ENCODE data around the gene H2BK1. TPM values are rescaled to one million over a fixed set of nuclear protein-coding genes. Genes with fewer than 3 reads are reported as not detected.

The H2BK1 gene
- total RNA-seq, 1 donor from 2014 or later = not detected

DNA sequence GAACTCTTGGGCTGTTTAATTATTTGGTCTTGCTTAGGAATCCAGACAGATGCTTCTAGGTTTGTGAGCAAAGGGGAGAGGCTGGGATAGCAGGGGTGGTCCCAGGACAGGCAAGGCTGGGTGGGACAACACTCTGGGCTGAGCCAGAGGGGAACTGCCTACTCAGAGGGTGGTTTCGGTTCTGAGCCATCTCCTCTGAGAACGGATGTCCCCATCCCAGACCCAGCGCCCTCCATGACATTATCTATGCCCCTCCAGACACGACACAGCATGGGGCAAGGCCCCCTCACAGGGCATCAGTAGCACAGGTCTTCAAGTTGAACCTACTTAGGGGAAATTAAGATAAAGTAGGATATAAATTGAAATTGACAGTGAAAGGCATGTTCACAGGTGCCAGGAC, 30.3 kb downstream of the H2BK1 start:
- no peak for DNase-seq (ENCODE audit: low spot score)

- DNase-seq (ENCODE audit: low spot score) = no peak
These were observed 30.9 kb downstream of the H2BK1 start for GRCh38 chr7:151179287-151179860.

DNA sequence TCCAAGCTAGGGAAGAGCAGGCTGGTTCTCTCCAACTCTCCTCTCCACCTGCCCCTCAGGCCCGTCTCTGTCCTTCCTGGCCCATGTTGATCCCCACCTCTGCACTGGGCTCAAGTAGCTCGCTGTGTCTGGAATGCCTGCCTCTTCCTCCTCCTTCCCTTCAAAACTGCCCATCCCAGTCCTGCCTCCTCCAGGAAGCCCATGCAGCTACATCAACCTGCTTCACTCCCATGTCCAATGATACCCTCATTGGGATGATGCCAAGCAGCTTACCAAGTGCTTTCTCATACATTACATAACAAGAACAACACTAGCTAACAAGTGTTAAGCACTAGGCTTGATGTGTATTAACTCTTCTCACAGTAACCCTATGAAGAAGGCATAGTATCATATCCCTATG, 31.5 kb downstream of the H2BK1 start:
- DNase-seq (ENCODE audit: low spot score) = no peak

DNA sequence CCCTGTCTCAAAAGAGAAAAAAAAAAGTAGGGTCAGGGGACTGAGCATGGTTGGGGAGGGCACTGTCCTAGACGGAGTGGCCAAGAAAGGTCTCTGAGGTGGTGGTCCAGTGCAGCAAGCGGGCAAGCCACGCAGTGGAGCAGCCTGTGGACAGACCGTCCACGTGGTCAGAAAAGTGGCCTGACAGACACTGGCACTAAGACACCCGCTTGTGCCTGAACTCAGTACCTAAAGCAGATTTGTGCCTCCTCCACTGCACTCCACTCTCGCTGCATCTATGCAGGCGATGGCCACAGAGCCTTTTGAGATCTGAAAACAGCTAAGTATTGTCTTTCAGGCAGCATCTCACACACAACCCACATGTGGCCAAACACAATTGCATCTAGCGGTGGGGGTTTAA, 32.1 kb downstream of the H2BK1 start:
- DNase-seq (ENCODE audit: low spot score) = no peak

DNA sequence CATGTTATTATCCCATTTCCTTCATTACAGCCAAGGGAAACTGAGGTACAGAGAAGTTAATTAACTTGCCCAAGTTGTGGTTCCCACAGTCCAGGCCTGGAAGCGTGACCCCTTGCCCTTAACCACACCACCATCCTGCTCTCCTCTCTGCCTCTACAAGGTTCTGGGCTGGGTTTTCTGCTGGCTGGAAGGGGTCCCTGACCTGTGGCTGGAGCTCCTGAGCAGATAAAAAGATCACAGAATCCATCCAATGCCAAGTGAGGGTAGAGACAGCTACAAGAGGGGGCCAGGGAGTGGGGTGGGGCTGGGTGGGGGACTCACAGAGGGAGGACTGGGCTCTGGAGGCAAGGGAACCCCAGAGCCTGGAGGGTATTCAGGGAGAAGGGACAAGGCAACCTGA, 33.0 kb downstream of the H2BK1 start:
- no peak for DNase-seq (ENCODE audit: low spot score)

- DNase-seq (ENCODE audit: low spot score) = no peak
These were observed 33.9 kb downstream of the H2BK1 start for GRCh38 chr7:151176401-151176800.

DNA sequence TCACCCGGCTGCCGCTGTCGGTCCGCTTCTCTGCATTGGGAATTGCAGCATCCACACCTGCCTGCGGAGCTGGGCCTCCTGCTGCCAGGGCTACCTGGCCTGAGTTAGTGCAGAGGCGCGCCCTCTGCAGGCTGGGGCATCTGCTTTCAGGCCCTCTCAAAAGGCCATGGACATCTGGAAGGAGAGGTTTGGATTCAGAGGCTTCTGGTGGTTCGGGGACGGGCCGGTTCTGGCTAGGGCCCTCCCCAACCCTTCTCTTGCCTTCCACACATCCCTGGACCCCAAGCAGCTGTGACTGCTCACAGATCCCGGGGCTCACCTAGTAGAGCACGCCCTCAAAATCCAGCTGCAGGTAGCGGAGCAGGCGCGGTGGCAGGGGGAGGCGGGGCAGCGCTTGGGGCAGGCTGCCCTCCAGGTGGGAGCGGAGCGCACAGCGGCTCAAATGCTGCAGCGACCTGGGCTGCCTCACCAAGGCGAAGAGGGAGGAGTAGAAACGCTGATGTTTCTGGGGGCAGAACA, 34.4 kb downstream of the H2BK1 start:
- no peak for DNase-seq (ENCODE audit: low spot score)

DNA sequence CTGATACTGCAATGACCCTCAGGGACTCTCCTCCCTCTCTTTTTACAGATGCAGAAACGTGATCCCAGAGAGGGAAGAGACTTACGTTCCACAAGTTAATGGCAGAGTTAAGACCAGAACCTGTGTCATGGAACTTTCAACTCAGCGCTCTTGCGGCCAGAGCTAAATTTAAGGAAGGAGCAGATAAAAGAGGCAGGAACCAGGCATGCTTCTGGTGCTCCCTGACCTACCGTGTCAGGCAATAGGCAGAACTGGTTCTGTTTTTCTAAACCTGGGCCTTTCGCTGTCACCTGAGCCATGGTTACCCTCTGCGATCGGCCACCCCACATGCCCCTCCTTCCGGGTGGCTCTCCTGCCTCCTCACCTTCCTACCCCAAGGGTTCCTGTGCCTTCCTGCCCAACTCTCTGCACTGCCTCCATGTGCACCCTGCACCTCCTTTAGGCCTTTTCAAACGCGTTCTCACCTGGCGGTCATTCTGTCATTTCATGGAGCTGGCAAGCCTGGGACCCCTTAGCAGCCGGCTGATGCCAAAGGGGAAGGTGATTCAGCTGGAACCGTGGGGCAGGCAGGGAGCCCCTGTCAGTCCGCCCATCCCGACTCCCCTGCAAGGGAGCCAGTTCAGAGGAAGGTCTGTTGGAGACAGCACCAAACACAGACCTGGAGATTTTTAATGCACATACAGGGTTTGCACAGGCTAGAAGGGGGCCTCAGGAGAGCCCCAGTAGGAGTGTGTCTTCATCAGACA, 35.1 kb downstream of the H2BK1 start:
- DNase-seq (ENCODE audit: low spot score) = no peak

DNA sequence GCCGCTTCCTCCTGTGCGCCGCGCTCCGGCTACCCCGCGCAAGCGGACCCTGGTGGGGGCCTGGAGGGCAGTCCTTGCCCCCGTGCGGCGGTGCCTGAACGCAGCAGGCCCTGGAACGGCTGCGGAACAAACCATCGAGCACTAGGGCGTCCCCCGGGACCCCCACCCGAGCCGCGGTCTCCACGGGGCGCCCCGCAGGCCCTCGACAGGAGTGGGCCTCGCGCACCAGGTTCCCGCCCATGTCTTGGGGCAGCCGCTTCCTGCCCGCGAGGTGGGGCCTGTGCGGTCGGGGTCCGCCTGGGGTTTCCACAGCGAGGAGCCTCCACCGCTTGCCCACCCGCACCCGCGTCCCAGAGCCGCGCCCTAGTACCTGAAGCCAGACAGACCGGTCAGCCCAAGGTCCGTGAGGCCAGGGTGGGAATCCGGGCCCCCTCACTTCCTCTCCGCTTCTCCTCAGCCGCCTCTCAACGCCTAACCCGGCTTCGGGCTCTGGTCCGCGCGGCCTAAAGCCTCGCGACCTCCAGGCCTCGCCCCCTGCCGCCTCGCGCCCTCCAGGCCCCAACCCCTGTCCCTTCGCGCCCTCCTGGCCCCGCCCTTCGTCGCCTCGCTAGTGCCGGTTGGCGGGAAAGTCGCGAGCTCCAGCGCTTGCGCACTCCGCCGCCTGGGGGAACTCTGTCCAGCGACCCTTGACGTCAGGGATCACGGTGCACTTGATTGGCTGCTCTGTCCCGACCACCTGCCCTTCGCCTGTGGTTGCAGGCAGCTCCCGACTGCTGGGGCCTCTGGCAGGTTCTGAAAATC, 35.8 kb downstream of the H2BK1 start:
- DNase-seq (ENCODE audit: low spot score) = peak; percentile 15

- no peak for DNase-seq (ENCODE audit: low spot score)
These were observed 36.7 kb downstream of the H2BK1 start for GRCh38 chr7:151173386-151174245.

- DNase-seq (ENCODE audit: low spot score) = peak; percentile 69
These were observed 37.8 kb downstream of the H2BK1 start for GRCh38 chr7:151172273-151173141.

GRCh38 chr7:151168787-151169162, 41.5 kb downstream of the H2BK1 start:
- DNase-seq (ENCODE audit: low spot score) = no peak

DNA sequence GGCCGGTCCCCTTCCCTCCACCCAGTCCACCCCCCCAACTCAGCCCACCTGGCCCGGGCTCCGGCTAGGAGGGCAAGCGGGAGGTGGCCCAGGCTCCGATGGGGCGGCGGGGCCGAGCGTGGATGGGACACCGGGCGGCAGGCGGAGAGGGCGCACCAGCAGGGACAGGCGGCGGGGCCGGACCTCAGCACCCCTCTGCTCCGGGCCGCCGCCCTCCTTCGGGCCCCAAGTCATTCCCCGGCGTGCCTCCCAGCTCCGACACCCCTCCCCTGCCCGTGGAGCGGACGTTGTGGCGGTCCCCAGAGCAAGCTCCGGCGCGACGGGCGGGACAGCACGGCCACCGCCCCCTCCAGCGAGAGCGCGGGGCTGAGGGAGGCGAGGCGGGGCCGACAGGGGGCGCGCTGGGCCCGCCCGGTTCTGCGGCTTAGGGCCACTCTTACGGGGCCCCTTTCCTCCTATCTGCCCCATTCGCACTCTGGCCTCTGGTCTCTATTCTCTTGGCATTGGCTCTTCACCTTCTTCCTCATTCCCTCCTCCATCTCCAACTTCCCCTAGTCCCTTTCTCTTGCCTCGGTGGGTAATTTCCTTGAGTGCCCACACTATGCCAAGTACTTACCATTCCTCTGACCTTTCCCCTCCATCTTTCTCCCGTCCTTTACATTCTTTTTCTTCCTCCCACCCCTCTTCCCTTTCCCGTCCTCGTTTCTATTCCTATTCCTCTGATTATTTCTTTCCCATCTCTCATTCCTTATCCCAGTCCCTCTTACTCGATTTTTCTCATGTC, 42.1 kb downstream of the H2BK1 start:
- DNase-seq (ENCODE audit: low spot score) = no peak

DNA sequence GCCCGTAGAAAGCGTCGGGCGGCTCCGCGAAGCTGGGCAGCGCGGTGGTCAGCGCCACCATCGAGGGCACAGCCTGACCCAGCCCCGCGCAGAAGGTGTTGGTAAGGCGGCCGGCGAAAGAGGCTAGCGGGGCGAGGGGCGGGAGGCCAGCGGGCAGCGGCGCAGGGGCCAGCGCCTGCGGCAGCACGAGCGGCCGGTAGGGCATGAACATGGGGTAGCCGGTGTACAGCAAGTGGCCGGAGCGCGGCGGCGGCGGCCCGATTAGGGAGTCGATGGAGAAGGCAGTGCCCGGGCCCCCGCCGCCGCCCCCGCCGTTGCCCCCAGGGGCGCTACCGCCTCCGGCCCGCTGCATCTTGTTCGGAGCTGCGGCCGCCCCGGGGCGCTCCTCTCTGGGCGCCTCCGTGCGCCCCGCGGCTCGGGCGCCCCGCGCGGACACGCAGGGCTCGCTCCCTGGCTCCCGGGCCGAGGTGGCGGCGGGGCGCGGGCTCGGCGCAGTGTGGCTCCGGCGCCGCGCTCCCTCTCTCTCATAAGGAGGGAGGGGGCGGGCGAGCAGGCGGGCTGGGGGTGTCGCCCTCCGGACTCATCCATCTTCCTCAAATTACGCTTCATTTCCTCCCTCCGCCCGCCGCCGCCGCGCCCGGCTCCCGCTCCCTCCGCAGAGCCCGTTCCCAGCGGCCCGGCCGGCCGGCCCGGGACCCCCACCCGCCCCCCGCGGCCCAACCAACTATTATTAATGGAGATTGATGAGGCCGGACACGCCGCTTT, 42.9 kb downstream of the H2BK1 start, which contains the start of gene GBX1:
Gene GBX1, minus strand, starts transcription at position 498 of the 765 bp plus-strand sequence. Its CDS starts 146 bp downstream, at position 352.
- no peak for DNase-seq (ENCODE audit: low spot score)

DNA sequence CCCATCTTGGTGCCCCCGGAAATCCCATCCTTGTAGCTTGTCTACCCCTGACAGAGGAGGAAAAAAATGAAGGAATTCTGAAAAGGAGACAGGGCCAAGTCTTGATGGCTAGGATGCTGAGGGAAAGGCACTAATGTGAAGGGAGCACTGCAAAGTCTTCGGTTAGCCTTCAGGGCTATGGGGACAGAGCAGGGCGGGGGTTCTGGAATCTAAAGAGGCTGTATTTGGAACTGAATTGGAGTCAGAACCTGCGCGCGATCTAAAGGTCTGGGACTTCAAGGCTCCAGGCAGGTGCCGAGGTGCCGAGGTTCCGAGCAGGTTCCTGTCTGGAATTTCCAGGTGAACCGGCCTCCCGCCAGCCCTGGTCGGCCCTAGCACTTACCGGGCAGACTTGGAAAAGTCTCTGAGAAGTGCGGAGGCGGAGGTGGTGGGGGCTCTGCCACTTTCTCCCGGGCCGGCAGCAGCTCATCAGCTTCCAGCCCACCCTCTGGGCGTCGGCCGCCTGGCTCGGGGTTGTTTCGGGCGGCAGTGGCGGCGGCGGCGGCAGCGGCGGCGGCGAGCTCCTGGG, 43.6 kb downstream of the H2BK1 start:
- DNase-seq (ENCODE audit: low spot score) = no peak

- DNase-seq (ENCODE audit: low spot score) = no peak
These were observed 48.5 kb downstream of the H2BK1 start for GRCh38 chr7:151161757-151162156.
